Astrocyte of the cerebellum (primary cell): Measurements from ENCODE around the gene NIN.

Experiments used
- DNase-seq: peaks from one replicate; pipeline ENCODE4 v3.0.0-alpha.2; 2011; ENCODE audit warnings: low read depth
- H3K4me3 ChIP-seq: 2 replicates; pipeline ENCODE4 v1.5.1; 2011; ENCODE audit warnings: mild to moderate bottlenecking, low read depth, low read length, moderate library complexity
- CTCF ChIP-seq: IDR thresholded peaks from 2 replicates; pipeline ENCODE4 v1.5.1; 2012; ENCODE audit warnings: low read length, low read depth, moderate library complexity, mild to moderate bottlenecking; ENCODE audit errors: missing control alignments
- in situ Hi-C: cut with HindIII; loops from 2 replicates; pipeline ENCODE4 v1.10.0; 2017; ENCODE audit warnings: low sequenced_read_pairs

The NIN gene

GRCh38 chr14:50830932-50831725 is at the start of gene NIN:
Gene NIN (minus strand): TSS chr14:50831162. CDS start chr14:50822056, 9,106 bp downstream.
- no peak for TF ChIP-seq CTCF
- H3K4me3 ChIP-seq: peak within 1 kb of the TSS; percentile 69
- in situ Hi-C loops: no loop called here
- no peak for DNase-seq

- DNase-seq: peak; percentile 19
Measured at GRCh38 chr14:50875359-50876070, 44.6 kb upstream of the NIN start.

GRCh38 chr14:50874757-50875156 is 43.8 kb upstream of the NIN start:
- no peak overlapping the region for H3K4me3 ChIP-seq
- no peak for TF ChIP-seq CTCF
- DNase-seq: no peak
- in situ Hi-C loops: no loop called here

More at GRCh38 chr14:50875359-50876070, 44.6 kb upstream of the NIN start:
- TF ChIP-seq CTCF: no peak
- no peak overlapping the region for H3K4me3 ChIP-seq
- in situ Hi-C loops: no loop called here

GRCh38 chr14:50871914-50872732 is 41.2 kb upstream of the NIN start, which contains the start of gene ABHD12B:
Gene ABHD12B (plus strand): TSS chr14:50872053. CDS start chr14:50872175, 122 bp downstream.
- DNase-seq: no peak
- no peak for TF ChIP-seq CTCF
- in situ Hi-C loops: no loop called here
- H3K4me3 ChIP-seq: peak within 1 kb of the TSS; percentile 11

- in situ Hi-C loops: no loop called here
Measured at GRCh38 chr14:50871228-50871627, 40.3 kb upstream of the NIN start.

More at GRCh38 chr14:50871228-50871627, 40.3 kb upstream of the NIN start:
- TF ChIP-seq CTCF: no peak
- H3K4me3 ChIP-seq: no peak overlapping the region
- DNase-seq: no peak
